K562 (cell line): Measurements from ENCODE around the gene PMPCA. TPM values are rescaled to one million over a fixed set of nuclear protein-coding genes. Genes with fewer than 3 reads are reported as not detected.

Source experiments
- ATAC-seq: fragments of 200-7000 bp; cut with Tn5 transposase; 3 replicates; pipeline ENCODE4 v1.9.1; 2020; ENCODE audit warnings: moderate library complexity
- BruUV-seq: library from RNA; stranded (reverse); fragments of 400-500 nt; replicated peaks from 2 replicates; lab custom pipeline; 2021; lab: Mats Ljungman, UMichigan
- CTCF ChIA-PET: fragments of 300-600 bp; formaldehyde crosslinking; extraction: SDS; loops from one replicate; lab custom pipeline; 2021; ENCODE audit warnings: low intra/inter-chr PET ratio; lab: Yijun Ruan, JAX
- POLR2A ChIA-PET: fragments of 300-600, 350-650 bp; sonication (Branson Sonifier 250); formaldehyde crosslinking; extraction: SDS; loops from one replicate; lab custom pipeline; 2021; ENCODE audit warnings: antibody characterized with exemption, inconsistent platforms; lab: Yijun Ruan, JAX
- DNase-seq, 4 experiments: peaks; one replicate each; pipeline versions ENCODE4 v3.0.0 to v3.0.0-alpha.2; 2011 to 2018; ENCODE audit warnings: low spot score in 3 of 4, mixed read lengths in 3 of 4; ENCODE audit errors: extremely low read depth in 1 of 4
- FAIRE-seq: peaks from 2 replicates; lab custom pipeline; 2011; peaks lifted over from hg19 to GRCh38; lab: Jason Lieb, UNC
- H2AFZ ChIP-seq: 2 replicates; pipeline ENCODE4 v1.6.0; 2011; ENCODE audit warnings: low read depth, low read length, control low read depth, inconsistent platforms
- H3K27ac ChIP-seq: fragments of 200-600 bp; 3 replicates; pipeline ENCODE4 v1.8.0; 2011; ENCODE audit warnings: low read depth, mild to moderate bottlenecking, control low read depth, inconsistent platforms, low read length, moderate library complexity, mixed read lengths; ENCODE audit errors: extremely low read depth
- H3K27me3 ChIP-seq, 2 experiments: fragments of 300-600 bp in 1 of 2; 2 replicates in 1 of 2; 3 replicates in 1 of 2; pipeline versions ENCODE4 v1.6.0 to v1.8.0; 2011; ENCODE audit warnings: inconsistent platforms in 2 of 2, low read length in 2 of 2, mild to moderate bottlenecking in 1 of 2, mixed read lengths in 1 of 2, moderate library complexity in 1 of 2; ENCODE audit not compliant: control insufficient read depth in 2 of 2, insufficient read depth in 2 of 2
- H3K36me3 ChIP-seq: fragments of 300-600 bp; 3 replicates; pipeline ENCODE4 v1.8.0; 2011; ENCODE audit warnings: mild to moderate bottlenecking, low read length, inconsistent platforms; ENCODE audit not compliant: control insufficient read depth, insufficient read depth
- H3K4me1 ChIP-seq, 2 experiments: fragments of 200-600 bp in 1 of 2; replicated peaks in 1 of 2; 2 replicates in 1 of 2; 3 replicates in 1 of 2; pipeline versions ENCODE4 v1.5.1 to v1.8.0; 2011; ENCODE audit warnings: inconsistent platforms in 2 of 2, low read length in 2 of 2, mild to moderate bottlenecking in 1 of 2, mixed read lengths in 1 of 2, moderate library complexity in 1 of 2; ENCODE audit not compliant: control insufficient read depth in 2 of 2, insufficient read depth in 2 of 2
- H3K4me2 ChIP-seq: 2 replicates; pipeline ENCODE4 v1.6.1; 2011; ENCODE audit warnings: low read length, control low read depth, inconsistent platforms, mixed read lengths; ENCODE audit not compliant: insufficient read depth
- H3K4me3 ChIP-seq: fragments of 200-600 bp; sonication (generic), shearing (Covaris generic); 2 replicates; pipeline ENCODE4 v1.5.1; 2016; ENCODE audit warnings: control low read depth, inconsistent platforms
- H3K79me2 ChIP-seq: fragments of 200-600 bp; 3 replicates; pipeline ENCODE4 v1.8.0; 2011; ENCODE audit warnings: low read length, inconsistent platforms; ENCODE audit not compliant: control insufficient read depth, insufficient read depth
- H3K9ac ChIP-seq, 2 experiments: 2 replicates each; pipeline versions ENCODE4 v1.6.0 to v1.6.1; 2011; ENCODE audit warnings: low read depth in 2 of 2, low read length in 2 of 2, control low read depth in 1 of 2, inconsistent platforms in 1 of 2, mild to moderate bottlenecking in 1 of 2, mixed read lengths in 1 of 2; ENCODE audit not compliant: insufficient read depth in 1 of 2
- H3K9me1 ChIP-seq: one replicate; pipeline ENCODE4 v1.6.0; 2011; ENCODE audit warnings: inconsistent platforms, mild to moderate bottlenecking, low read length, moderate library complexity; ENCODE audit not compliant: control insufficient read depth, insufficient read depth
- H3K9me3 ChIP-seq: replicated peaks from 2 replicates; pipeline ENCODE4 v1.5.1; 2011; ENCODE audit warnings: low read depth, low read length, inconsistent platforms; ENCODE audit not compliant: control insufficient read depth, insufficient read depth
- H4K20me1 ChIP-seq: replicated peaks from 2 replicates; pipeline ENCODE4 v1.6.1; 2011; ENCODE audit warnings: low read length, inconsistent platforms, mixed read lengths; ENCODE audit not compliant: control insufficient read depth, insufficient read depth
- ARID3B ChIP-seq: fragments of 250-450 bp; sonication (Bioruptor Pico); IDR thresholded peaks from 2 replicates; pipeline ENCODE4 v1.4.0; 2020; ENCODE audit warnings: borderline replicate concordance
- CLOCK ChIP-seq: fragments of 250-450 bp; sonication (Bioruptor Pico); IDR thresholded peaks from 2 replicates; pipeline ENCODE4 v1.4.0; 2020; ENCODE audit warnings: mild to moderate bottlenecking, moderate library complexity, borderline replicate concordance
- GATAD2B ChIP-seq: fragments of 450-650 bp; IDR thresholded peaks from 2 replicates; pipeline ENCODE4 v1.6.1; 2017; ENCODE audit warnings: mild to moderate bottlenecking, borderline replicate concordance
- TRIM28 ChIP-seq: fragments of 450-650 bp; IDR thresholded peaks from 2 replicates; pipeline ENCODE4 v1.6.1; 2017
- ZBTB33 ChIP-seq: sonication (generic); formaldehyde crosslinking; IDR thresholded peaks from 2 replicates; pipeline ENCODE4 v1.8.1; 2023; ENCODE audit warnings: mild to moderate bottlenecking, missing genetic modification reagents
- ZKSCAN8 ChIP-seq: fragments of 200-800 bp; sonication (Bioruptor generic); IDR thresholded peaks from 2 replicates; pipeline ENCODE4 v1.6.1; 2016; ENCODE audit warnings: missing genetic modification characterization, missing compliant biosample characterization
- ZNF280A ChIP-seq: fragments of 450-650 bp; IDR thresholded peaks from 2 replicates; pipeline ENCODE4 v1.6.1; 2018; ENCODE audit warnings: mild to moderate bottlenecking, low read depth; ENCODE audit not compliant: partially characterized antibody
- ZZZ3 ChIP-seq: fragments of 450-650 bp; IDR thresholded peaks from 2 replicates; pipeline ENCODE4 v1.6.1; 2016; ENCODE audit warnings: antibody characterized with exemption, mild to moderate bottlenecking, moderate library complexity
- WGBS: fragments of 100-300 bp; shearing (Covaris generic); methylation state at CpG from one replicate; pipeline ENCODE4 v1.1.6; 2016; ENCODE audit warnings: low coverage, mixed read lengths; ENCODE audit not compliant: insufficient coverage; ENCODE audit errors: missing lambda C conversion rate; 5-methylcytosine and 5-hydroxymethylcytosine counted together
- in situ Hi-C: fragments of 300-500 bp; cut with MboI; formaldehyde crosslinking; loops from 4 replicates; pipeline ENCODE4 v1.15.0; 2018; ENCODE audit warnings: inconsistent platforms, mixed read lengths
- intact Hi-C: fragments of 100-400 bp; cut with micrococcal nuclease; formaldehyde crosslinking; loops from 2 replicates; pipeline ENCODE4 v1.14.2; 2022
- polyA plus RNA-seq, 8 experiments: library from polyadenylated mRNA; depleted of rRNA in 4 of 8; stranded (reverse) in 5 of 8; unstranded in 3 of 8; fragments of >200 nt; fragmentation: Nextera tagmentation in 2 of 8; fragmentation: Illumina TruSeq in 1 of 8; extraction: Ambion mirVana in 2 of 8; extraction: Trizol in 1 of 8; gene quantifications; 2 replicates each; pipeline versions ENCODE4 v1.2.1 to v1.2.3, GENCODE V29; 2011 to 2014; ENCODE audit warnings: inconsistent platforms in 1 of 8, missing spikeins in 1 of 8
- total RNA-seq, 7 experiments: library from RNA; depleted of rRNA in 6 of 7; stranded (reverse); fragments of >200 nt in 6 of 7; fragmentation: Illumina TruSeq in 2 of 7; extraction: Trizol in 2 of 7; gene quantifications; 2 replicates each; pipeline versions ENCODE4 v1.2.1 to v1.2.3, GENCODE V29; 2011 to 2021; ENCODE audit warnings: low replicate concordance in 1 of 7

Gene PMPCA
- total and polyA plus RNA-seq, 9 of the 15 experiments (the other 6 are each of a cell fraction or from before 2014, with no cell fraction given): 23.9 to 143 (median 86.6) TPM

GRCh38 chr9:136460772-136461325 lies 50.4 kb downstream of the PMPCA start:
- ATAC-seq (no peak), FAIRE-seq (no peak), DNase-seq (no peak)
- H3K27ac ChIP-seq: no peak overlapping the region
- no peaks in the 10 kb centered on the region; the same call in 2 of the 3 replicates for H3K79me2 ChIP-seq
- no TSS peak for BruUV-seq
- H4K20me1 ChIP-seq: no peaks in the 10 kb centered on the region
- POLR2A ChIA-PET: interaction anchor here (0.6 to 2.8 kb wide), 3 partner anchors 14 to 144 kb away, joined by 3 to 8 read pairs (median 5); no protein-coding TSS in a partner anchor
- no peak overlapping the region for H3K4me2 ChIP-seq
- no peaks in the 10 kb centered on the region for H3K9me3 ChIP-seq
- H3K27me3 ChIP-seq: no peaks in the 10 kb centered on the region
- in situ Hi-C loops (no loop called here), intact Hi-C loops (no loop called here)
- CTCF ChIA-PET: no interaction called here
- 97% methylated on average over 23 of the region's 23 CpGs for WGBS
- peak overlapping the region in 1 of 2 experiments; percentile 32; a peak in 1 of 4 replicates for H3K9ac ChIP-seq
- TF ChIP-seq TRIM28: no peak
- TF ChIP-seq ARID3B: no peak
- TF ChIP-seq GATAD2B: no peak
- TF ChIP-seq ZNF280A: no peak
- peak; percentile 96 for TF ChIP-seq ZBTB33 (CRISPR knock-in tag)
- TF ChIP-seq ZKSCAN8 (CRISPR knock-in tag): no peak
- TF ChIP-seq ZZZ3: no peak
- TF ChIP-seq CLOCK (CRISPR knock-in tag): no peak
- no peaks in the 10 kb centered on the region for H3K4me1 ChIP-seq
- no peak overlapping the region for H2AFZ ChIP-seq
- H3K9me1 ChIP-seq: no peaks in the 10 kb centered on the region
- H3K36me3 ChIP-seq: peaks cover 91% of the 10 kb centered on the region
- no peak overlapping the region for H3K4me3 ChIP-seq
